Neural progenitor cell (in vitro differentiated cells): ENCODE data around the gene HUS1B. TPM values are rescaled to one million over a fixed set of nuclear protein-coding genes. Genes with fewer than 3 reads are reported as not detected.
"Not testable (repeated sequence)": the region's sequence is repeated elsewhere in the genome, so short reads cannot be mapped to it uniquely, and the experiment has no call there.

ENCODE experiments used
- DNase-seq: peaks from one replicate; pipeline ENCODE4 v3.0.0-alpha.2; 2016; ENCODE audit warnings: low spot score
- H2AFZ ChIP-seq: fragments of 200-600 bp; sonication (generic); replicated peaks from 2 replicates; pipeline ENCODE4 v1.6.1; 2016; ENCODE audit warnings: antibody characterized with exemption
- H3F3A ChIP-seq: fragments of 200-600 bp; sonication (generic); 2 replicates; pipeline ENCODE4 v1.6.1; 2016; ENCODE audit warnings: antibody characterized with exemption, low read depth
- H3K27ac ChIP-seq: fragments of 200-600 bp; sonication (generic); 2 replicates; pipeline ENCODE4 v1.5.1; 2016; ENCODE audit warnings: mild to moderate bottlenecking
- H3K27me3 ChIP-seq: fragments of 200-600 bp; sonication (generic); 2 replicates; pipeline ENCODE4 v1.6.1; 2016; ENCODE audit warnings: mild to moderate bottlenecking, moderate library complexity
- H3K36me3 ChIP-seq: fragments of 200-600 bp; sonication (generic); 2 replicates; pipeline ENCODE4 v1.5.1; 2016
- H3K4me1 ChIP-seq: fragments of 200-600 bp; sonication (generic); 2 replicates; pipeline ENCODE4 v1.6.1; 2016; ENCODE audit warnings: mixed run types
- H3K4me2 ChIP-seq: fragments of 200-600 bp; sonication (generic); 2 replicates; pipeline ENCODE4 v1.6.1; 2016
- H3K4me3 ChIP-seq: fragments of 200-600 bp; sonication (generic); 2 replicates; pipeline ENCODE4 v1.5.1; 2016
- H3K79me2 ChIP-seq: fragments of 200-600 bp; sonication (generic); 2 replicates; pipeline ENCODE4 v1.6.1; 2016; ENCODE audit warnings: low read depth
- H3K9ac ChIP-seq: fragments of 200-600 bp; sonication (generic); 2 replicates; pipeline ENCODE4 v1.6.1; 2016
- H3K9me3 ChIP-seq: fragments of 200-600 bp; sonication (generic); 2 replicates; pipeline ENCODE4 v1.5.1; 2016; ENCODE audit warnings: low read depth
- H4K20me1 ChIP-seq: fragments of 200-600 bp; sonication (generic); 2 replicates; pipeline ENCODE4 v1.6.1; 2016; ENCODE audit warnings: low read depth
- H3K27ac Mint-ChIP-seq: 3 replicates; pipeline ENCODE4 v1.8.0; 2021; ENCODE audit warnings: mixed read lengths
- H3K27me3 Mint-ChIP-seq: 2 replicates; pipeline ENCODE4 v1.8.0; 2022; ENCODE audit warnings: low read depth, mild to moderate bottlenecking, inconsistent platforms, moderate library complexity, mixed read lengths; ENCODE audit not compliant: insufficient read depth
- H3K36me3 Mint-ChIP-seq: 3 replicates; pipeline ENCODE4 v1.8.0; 2021; ENCODE audit warnings: mixed read lengths
- H3K4me1 Mint-ChIP-seq: 3 replicates; pipeline ENCODE4 v1.8.0; 2021; ENCODE audit warnings: mixed read lengths
- H3K4me3 Mint-ChIP-seq: 3 replicates; pipeline ENCODE4 v1.8.0; 2021; ENCODE audit warnings: mild to moderate bottlenecking, moderate library complexity, mixed read lengths
- H3K9me3 Mint-ChIP-seq: 3 replicates; pipeline ENCODE4 v1.8.0; 2020; ENCODE audit warnings: mixed read lengths
- EZH2 ChIP-seq: fragments of 200-600 bp; sonication (generic); IDR thresholded peaks from 2 replicates; pipeline ENCODE4 v1.6.1; 2017; ENCODE audit warnings: antibody characterized with exemption, mild to moderate bottlenecking, moderate library complexity
- EZH2phosphoT487 ChIP-seq: fragments of 200-600 bp; sonication (generic); IDR thresholded peaks from 2 replicates; pipeline ENCODE4 v1.6.1; 2017; ENCODE audit warnings: antibody characterized with exemption
- total RNA-seq: library from RNA; depleted of rRNA; stranded (reverse); fragments of >200 nt; gene quantifications from 2 replicates; pipeline ENCODE4 v1.2.3, GENCODE V29; 2015; ENCODE audit warnings: low replicate concordance
- TF ChIP-seq, protein P1 (sequence below): fragments of 200-600 bp; sonication (generic); IDR thresholded peaks from 2 replicates; pipeline ENCODE4 v1.5.1; 2017; ENCODE audit warnings: antibody characterized with exemption, mild to moderate bottlenecking

HUS1B gene
- total RNA-seq, 1 donor from 2014 or later, result not detected

DNA sequence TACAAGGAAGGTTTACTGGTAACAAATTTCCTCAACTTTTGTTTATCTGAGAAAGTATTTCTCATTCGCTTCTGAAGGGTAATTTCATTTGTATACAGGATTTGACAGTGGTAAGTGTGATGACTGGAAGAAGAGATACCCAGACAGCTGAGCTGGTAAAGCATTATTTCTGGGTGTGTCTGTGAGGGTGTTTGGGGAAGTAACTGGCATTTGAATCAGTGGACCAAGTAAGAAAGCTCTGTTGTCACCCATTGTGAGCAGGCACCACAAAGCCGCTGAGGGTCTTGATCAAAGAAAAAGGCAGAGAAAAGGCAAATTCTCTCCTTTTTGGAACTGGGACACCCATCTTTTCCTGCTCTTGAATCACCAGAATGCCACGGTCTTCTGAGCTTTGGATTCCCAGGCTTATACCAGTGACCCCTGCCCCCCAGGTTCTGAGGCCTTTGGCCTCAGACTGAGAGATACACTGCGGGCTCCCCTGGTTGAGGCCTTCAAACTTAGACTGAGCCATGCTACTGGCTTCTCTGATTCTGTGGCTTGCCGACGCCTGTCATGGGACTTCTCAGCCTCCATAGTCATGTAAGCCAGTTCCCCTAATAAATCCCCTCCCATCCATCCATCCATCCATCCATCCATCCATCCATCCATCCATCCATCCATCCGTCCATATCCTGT is 10.5 kb upstream of the HUS1B start:
- Mint-ChIP-seq H3K27me3 (peaks cover 2% of the 10 kb centered on the region), H3K4me3 (no peak overlapping the region), H3K36me3 (peaks cover 12% of the 10 kb centered on the region), H3K4me1 (no peaks in the 10 kb centered on the region), H3K27ac (no peak overlapping the region), H3K9me3 (peaks cover 22% of the 10 kb centered on the region)
- DNase-seq, result no peak
- no peaks in the 10 kb centered on the region for H3K4me1 ChIP-seq
- no peak overlapping the region for H2AFZ ChIP-seq
- H4K20me1 ChIP-seq, result no peaks in the 10 kb centered on the region
- peaks cover 3% of the 10 kb centered on the region for H3K9me3 ChIP-seq
- H3K79me2 ChIP-seq, result peaks cover 45% of the 10 kb centered on the region
- H3K27ac ChIP-seq, result no peak overlapping the region
- no peak for TF ChIP-seq EZH2phosphoT487
- no peak for TF ChIP-seq EZH2
- TF ChIP-seq, protein P1, sequence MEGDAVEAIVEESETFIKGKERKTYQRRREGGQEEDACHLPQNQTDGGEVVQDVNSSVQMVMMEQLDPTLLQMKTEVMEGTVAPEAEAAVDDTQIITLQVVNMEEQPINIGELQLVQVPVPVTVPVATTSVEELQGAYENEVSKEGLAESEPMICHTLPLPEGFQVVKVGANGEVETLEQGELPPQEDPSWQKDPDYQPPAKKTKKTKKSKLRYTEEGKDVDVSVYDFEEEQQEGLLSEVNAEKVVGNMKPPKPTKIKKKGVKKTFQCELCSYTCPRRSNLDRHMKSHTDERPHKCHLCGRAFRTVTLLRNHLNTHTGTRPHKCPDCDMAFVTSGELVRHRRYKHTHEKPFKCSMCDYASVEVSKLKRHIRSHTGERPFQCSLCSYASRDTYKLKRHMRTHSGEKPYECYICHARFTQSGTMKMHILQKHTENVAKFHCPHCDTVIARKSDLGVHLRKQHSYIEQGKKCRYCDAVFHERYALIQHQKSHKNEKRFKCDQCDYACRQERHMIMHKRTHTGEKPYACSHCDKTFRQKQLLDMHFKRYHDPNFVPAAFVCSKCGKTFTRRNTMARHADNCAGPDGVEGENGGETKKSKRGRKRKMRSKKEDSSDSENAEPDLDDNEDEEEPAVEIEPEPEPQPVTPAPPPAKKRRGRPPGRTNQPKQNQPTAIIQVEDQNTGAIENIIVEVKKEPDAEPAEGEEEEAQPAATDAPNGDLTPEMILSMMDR, result no peak
- no peak overlapping the region for H3K4me2 ChIP-seq
- H3K9ac ChIP-seq, result no peak overlapping the region
- H3K36me3 ChIP-seq, result peaks cover 3% of the 10 kb centered on the region
- no peaks in the 10 kb centered on the region for H3K27me3 ChIP-seq
- H3K4me3 ChIP-seq, result no peak overlapping the region
- no peaks in the 10 kb centered on the region for H3F3A ChIP-seq

DNA sequence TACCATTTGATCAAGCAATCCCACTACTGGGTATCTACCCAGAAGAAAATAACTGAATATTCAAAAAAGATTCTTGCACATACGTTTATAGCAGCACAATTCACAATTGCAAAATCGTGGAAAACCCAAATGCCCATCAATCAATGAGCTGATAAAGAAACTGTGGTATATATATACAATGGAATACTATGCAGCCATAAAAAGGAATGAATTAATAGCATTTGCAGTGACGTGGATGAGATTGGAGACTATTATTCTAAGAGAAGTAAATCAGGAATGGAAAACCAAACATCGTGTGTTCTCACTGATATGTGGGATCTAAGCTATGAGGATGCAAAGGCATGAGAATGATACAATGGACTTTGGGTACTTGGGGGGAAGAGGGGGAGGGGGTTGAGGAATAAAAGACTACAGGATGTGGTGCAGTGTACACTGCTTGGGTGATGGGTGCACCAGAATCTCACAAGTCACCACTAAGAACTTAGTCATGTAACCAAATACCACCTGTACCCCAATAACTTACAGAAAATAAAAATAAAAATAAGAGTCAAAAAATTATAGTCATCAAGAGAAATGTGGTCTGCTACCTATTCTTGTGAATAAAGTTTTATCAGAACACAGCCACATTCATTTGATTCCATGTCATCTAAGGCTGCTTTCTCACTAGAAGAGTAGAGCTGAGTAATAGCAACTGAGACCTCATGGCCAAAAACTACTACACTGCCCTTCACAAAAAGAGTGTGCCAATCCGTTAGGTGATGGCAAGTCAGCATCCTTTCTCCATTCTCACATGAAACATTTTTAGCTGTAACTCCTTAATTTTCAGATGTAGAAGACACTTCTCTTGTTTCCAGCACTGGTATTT is 8.7 kb upstream of the HUS1B start:
- Histone ChIP-seq H3K79me2 (peaks cover 56% of the 10 kb centered on the region), H2AFZ (no peak overlapping the region), H3K27ac (no peak overlapping the region), H3K4me3 (no peak overlapping the region), H3K9me3 (peaks cover 3% of the 10 kb centered on the region), H4K20me1 (no peaks in the 10 kb centered on the region), H3K9ac (no peak overlapping the region), H3K27me3 (no peaks in the 10 kb centered on the region), H3K4me2 (no peak overlapping the region), H3K4me1 (no peaks in the 10 kb centered on the region), H3F3A (no peaks in the 10 kb centered on the region), H3K36me3 (no peaks in the 10 kb centered on the region)
- H3K4me3 Mint-ChIP-seq, result no peak overlapping the region
- peaks cover 12% of the 10 kb centered on the region for H3K36me3 Mint-ChIP-seq
- peaks cover 2% of the 10 kb centered on the region for H3K27me3 Mint-ChIP-seq
- peaks cover under 1% of the 10 kb centered on the region for H3K4me1 Mint-ChIP-seq
- no peak for TF ChIP-seq EZH2phosphoT487
- no peak for TF ChIP-seq EZH2
- TF ChIP-seq, protein P1, result no peak
- DNase-seq, result no peak
- no peak overlapping the region for H3K27ac Mint-ChIP-seq
- H3K9me3 Mint-ChIP-seq, result peaks cover 35% of the 10 kb centered on the region

DNA sequence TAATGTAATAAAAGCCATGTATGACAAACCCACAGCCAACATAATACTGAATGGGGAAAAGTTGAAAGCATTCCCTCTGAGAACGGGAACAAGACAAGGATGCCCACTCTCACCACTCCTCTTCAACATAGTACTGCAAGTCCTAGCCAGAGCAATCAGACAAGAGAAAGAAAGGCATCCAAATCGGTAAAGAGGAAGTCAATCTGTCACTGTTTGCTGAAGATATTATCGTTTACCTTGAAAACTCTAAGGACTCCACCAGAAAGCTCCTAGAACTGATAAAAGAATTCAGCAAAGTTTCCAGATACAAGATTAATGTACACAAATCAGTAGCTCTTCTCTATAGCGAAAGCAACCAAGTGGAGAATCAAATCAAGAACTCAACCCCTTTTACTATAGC is 6.9 kb upstream of the HUS1B start:
- DNase-seq, H3K9ac ChIP-seq, H3K36me3 Mint-ChIP-seq, H3F3A ChIP-seq, H3K4me1 ChIP-seq, H3K36me3 ChIP-seq, H3K4me3 Mint-ChIP-seq, H3K4me2 ChIP-seq, H3K27me3 ChIP-seq, H3K4me3 ChIP-seq, H3K27ac Mint-ChIP-seq, H4K20me1 ChIP-seq, H3K9me3 ChIP-seq, H3K27ac ChIP-seq, H3K27me3 Mint-ChIP-seq, H2AFZ ChIP-seq: not testable (repeated sequence)
- peaks cover 12% of the 10 kb centered on the region for H3K4me1 Mint-ChIP-seq
- peaks cover 68% of the 10 kb centered on the region for H3K79me2 ChIP-seq
- peaks cover 38% of the 10 kb centered on the region for H3K9me3 Mint-ChIP-seq
